Thyroid gland (tissue), 4 donors: Measurements from ENCODE around the gene THAP9.

Experiments used
- POLR2A ChIP-seq, 2 donors: fragments of 450-650 bp; IDR thresholded peaks; one replicate each; pipeline ENCODE4 v1.6.1; 2017; ENCODE audit warnings: antibody characterized with exemption in 2 of 2, mild to moderate bottlenecking in 2 of 2, moderate library complexity in 1 of 2
- TF ChIP-seq, protein P1 (sequence below), 6 experiments: fragments of 200-600 bp in 3 of 6; fragments of 450-650 bp in 3 of 6; sonication (generic) in 3 of 6; IDR thresholded peaks; one replicate each; pipeline ENCODE4 v1.5.1; 2016 to 2019; ENCODE audit warnings: antibody characterized with exemption in 6 of 6, mild to moderate bottlenecking in 2 of 6, inconsistent platforms in 1 of 6, moderate library complexity in 1 of 6

- TF ChIP-seq, protein P1, sequence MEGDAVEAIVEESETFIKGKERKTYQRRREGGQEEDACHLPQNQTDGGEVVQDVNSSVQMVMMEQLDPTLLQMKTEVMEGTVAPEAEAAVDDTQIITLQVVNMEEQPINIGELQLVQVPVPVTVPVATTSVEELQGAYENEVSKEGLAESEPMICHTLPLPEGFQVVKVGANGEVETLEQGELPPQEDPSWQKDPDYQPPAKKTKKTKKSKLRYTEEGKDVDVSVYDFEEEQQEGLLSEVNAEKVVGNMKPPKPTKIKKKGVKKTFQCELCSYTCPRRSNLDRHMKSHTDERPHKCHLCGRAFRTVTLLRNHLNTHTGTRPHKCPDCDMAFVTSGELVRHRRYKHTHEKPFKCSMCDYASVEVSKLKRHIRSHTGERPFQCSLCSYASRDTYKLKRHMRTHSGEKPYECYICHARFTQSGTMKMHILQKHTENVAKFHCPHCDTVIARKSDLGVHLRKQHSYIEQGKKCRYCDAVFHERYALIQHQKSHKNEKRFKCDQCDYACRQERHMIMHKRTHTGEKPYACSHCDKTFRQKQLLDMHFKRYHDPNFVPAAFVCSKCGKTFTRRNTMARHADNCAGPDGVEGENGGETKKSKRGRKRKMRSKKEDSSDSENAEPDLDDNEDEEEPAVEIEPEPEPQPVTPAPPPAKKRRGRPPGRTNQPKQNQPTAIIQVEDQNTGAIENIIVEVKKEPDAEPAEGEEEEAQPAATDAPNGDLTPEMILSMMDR (IDR thresholded peaks at IDR 0.05), result peak in 1 of 6 experiments; percentile 13
- peak; percentile 42 to 96 for TF ChIP-seq POLR2A (IDR thresholded peaks at IDR 0.05)
Observed at GRCh38 chr4:82890901-82891706, 9.4 kb upstream of the THAP9 start, which contains the start of gene SEC31A.
